Suprapubic skin (tissue), 4 donors: Measurements from ENCODE around the gene TUBB2A. TPM values are rescaled to one million over a fixed set of nuclear protein-coding genes. Genes with fewer than 3 reads are reported as not detected.

ENCODE experiments used
- DNase-seq, 2 donors: peaks; one replicate each; pipeline ENCODE4 v3.0.0-alpha.2; 2019; ENCODE audit warnings: low spot score in 2 of 2
- H3K27ac ChIP-seq: fragments of 200-600 bp; sonication (generic); one replicate; pipeline ENCODE4 v1.5.1; 2019
- H3K27me3 ChIP-seq: fragments of 200-600 bp; sonication (generic); one replicate; pipeline ENCODE4 v1.5.1; 2019
- H3K36me3 ChIP-seq: fragments of 200-600 bp; sonication (generic); one replicate; pipeline ENCODE4 v1.5.1; 2019
- H3K4me1 ChIP-seq: fragments of 200-600 bp; sonication (generic); one replicate; pipeline ENCODE4 v1.5.1; 2019
- H3K4me3 ChIP-seq: fragments of 200-600 bp; sonication (generic); one replicate; pipeline ENCODE4 v1.5.1; 2019; ENCODE audit warnings: mild to moderate bottlenecking
- H3K9me3 ChIP-seq: fragments of 200-600 bp; sonication (generic); one replicate; pipeline ENCODE4 v1.5.1; 2019
- EP300 ChIP-seq: sonication (generic); formaldehyde crosslinking; IDR thresholded peaks from one replicate; pipeline ENCODE4 v1.6.1; 2017; ENCODE audit warnings: antibody characterized with exemption
- POLR2A ChIP-seq, 2 donors: fragments of 450-650 bp; IDR thresholded peaks; one replicate each; pipeline ENCODE4 v1.6.1; 2017; ENCODE audit warnings: antibody characterized with exemption in 2 of 2, mild to moderate bottlenecking in 2 of 2, moderate library complexity in 2 of 2
- POLR2AphosphoS5 ChIP-seq, 3 donors: sonication (generic); formaldehyde crosslinking; IDR thresholded peaks; one replicate each; pipeline ENCODE4 v1.6.1; 2017; ENCODE audit warnings: antibody characterized with exemption in 3 of 3
- WGBS: methylation state at CpG from one replicate; pipeline ENCODE4 v1.1.5; 2018; 5-methylcytosine and 5-hydroxymethylcytosine counted together
- total RNA-seq, 4 donors: library from RNA; depleted of rRNA; stranded (reverse); fragments of >200 nt; gene quantifications; one replicate each; pipeline ENCODE4 v1.1.0, GENCODE V29; 2016
- TF ChIP-seq, protein P1 (sequence below), 2 donors: fragments of 200-600 bp in 1 of 2; fragments of 450-650 bp in 1 of 2; sonication (generic) in 1 of 2; IDR thresholded peaks; one replicate each; pipeline ENCODE4 v1.5.1; 2016 to 2019; ENCODE audit warnings: antibody characterized with exemption in 2 of 2, mild to moderate bottlenecking in 1 of 2, moderate library complexity in 1 of 2

The TUBB2A gene
- total RNA-seq, 4 donors from 2014 or later = 121 to 338 (median 242) TPM

DNA sequence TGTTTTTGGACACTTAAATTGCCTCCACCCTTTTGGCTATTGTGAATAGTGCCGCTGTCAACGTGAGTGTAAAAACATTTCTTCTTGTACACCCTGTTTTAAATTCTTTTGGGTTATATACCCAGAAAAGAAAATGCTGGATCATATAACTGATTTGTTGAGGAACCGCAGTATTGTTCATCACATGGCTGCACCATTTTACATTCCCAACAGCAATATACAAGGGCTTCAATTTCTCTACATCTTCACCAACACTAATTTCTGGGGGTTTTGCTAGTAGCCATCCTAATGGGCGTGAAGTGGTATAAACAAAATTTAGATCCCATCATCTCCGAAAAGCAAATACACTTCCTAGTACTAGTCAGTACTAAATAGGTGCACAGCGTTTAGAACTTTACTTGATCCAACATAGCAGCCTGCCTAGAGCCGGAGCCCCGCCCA is 39.4 kb downstream of the TUBB2A start:
- no peaks in the 10 kb centered on the region for H3K9me3 ChIP-seq
- WGBS = 8% methylated on average over 8 of the region's 8 CpGs
- H3K4me3 ChIP-seq = peak overlapping the region; percentile 89
- TF ChIP-seq EP300 (no peak), POLR2A (IDR thresholded peaks at IDR 0.05) (no peak), POLR2AphosphoS5 (IDR thresholded peaks at IDR 0.05) (no peak)
- TF ChIP-seq, protein P1, sequence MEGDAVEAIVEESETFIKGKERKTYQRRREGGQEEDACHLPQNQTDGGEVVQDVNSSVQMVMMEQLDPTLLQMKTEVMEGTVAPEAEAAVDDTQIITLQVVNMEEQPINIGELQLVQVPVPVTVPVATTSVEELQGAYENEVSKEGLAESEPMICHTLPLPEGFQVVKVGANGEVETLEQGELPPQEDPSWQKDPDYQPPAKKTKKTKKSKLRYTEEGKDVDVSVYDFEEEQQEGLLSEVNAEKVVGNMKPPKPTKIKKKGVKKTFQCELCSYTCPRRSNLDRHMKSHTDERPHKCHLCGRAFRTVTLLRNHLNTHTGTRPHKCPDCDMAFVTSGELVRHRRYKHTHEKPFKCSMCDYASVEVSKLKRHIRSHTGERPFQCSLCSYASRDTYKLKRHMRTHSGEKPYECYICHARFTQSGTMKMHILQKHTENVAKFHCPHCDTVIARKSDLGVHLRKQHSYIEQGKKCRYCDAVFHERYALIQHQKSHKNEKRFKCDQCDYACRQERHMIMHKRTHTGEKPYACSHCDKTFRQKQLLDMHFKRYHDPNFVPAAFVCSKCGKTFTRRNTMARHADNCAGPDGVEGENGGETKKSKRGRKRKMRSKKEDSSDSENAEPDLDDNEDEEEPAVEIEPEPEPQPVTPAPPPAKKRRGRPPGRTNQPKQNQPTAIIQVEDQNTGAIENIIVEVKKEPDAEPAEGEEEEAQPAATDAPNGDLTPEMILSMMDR (IDR thresholded peaks at IDR 0.05) = no peak
- H3K27me3 ChIP-seq = no peaks in the 10 kb centered on the region
- H3K4me1 ChIP-seq = peaks cover 21% of the 10 kb centered on the region
- DNase-seq = no peak
- peaks cover 17% of the 10 kb centered on the region for H3K36me3 ChIP-seq
- H3K27ac ChIP-seq = peak overlapping the region; percentile 95

DNA sequence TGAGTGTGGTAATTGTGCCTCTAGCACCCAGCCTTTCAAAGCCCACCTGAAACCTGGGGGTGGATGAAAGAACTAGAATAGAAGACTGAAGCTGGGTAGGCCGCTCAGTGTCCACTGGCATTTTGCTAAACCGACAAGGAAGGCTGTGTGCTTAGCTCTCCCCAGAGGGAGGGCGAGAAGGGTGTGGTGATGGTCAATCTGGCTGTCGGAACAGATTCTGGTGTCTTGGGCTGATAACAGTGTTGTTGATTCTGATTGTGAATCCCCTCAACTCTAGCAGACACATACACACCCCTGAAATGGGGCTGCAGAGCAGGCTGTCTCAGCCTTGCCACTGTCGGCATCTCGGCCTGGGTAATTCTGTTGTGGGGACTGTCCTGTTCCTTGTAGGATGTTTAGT is 43.0 kb downstream of the TUBB2A start:
- WGBS = 98% methylated on average over 6 of the region's 6 CpGs
- Histone ChIP-seq H3K9me3 (no peaks in the 10 kb centered on the region), H3K4me1 (peaks cover 15% of the 10 kb centered on the region), H3K4me3 (no peak overlapping the region), H3K27me3 (no peaks in the 10 kb centered on the region), H3K36me3 (peaks cover 41% of the 10 kb centered on the region), H3K27ac (no peak overlapping the region)
- TF ChIP-seq, protein P1 (IDR thresholded peaks at IDR 0.05) = no peak
- no peak for TF ChIP-seq EP300
- TF ChIP-seq POLR2A (IDR thresholded peaks at IDR 0.05) = no peak
- TF ChIP-seq POLR2AphosphoS5 (IDR thresholded peaks at IDR 0.05) = no peak
- no peak for DNase-seq

DNA sequence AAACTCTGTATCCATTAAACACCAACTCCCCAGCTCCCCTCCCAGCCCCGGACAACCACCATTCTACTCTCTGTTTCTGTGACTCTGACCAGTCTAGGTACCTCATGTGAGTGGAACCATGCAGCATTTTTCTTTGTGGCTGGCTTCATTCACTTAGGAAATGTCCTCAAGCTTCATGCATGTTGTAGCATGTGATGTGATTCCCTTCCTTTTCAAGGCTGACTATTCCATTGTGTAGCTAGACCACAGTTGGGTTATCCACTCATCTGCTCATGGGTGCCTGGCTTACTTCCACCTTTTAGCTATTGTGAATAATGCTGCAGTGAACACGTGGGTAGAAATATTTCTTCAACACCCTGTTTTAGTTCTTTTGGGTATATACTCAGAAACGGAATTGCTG is 47.6 kb downstream of the TUBB2A start:
- 74% methylated on average over 3 of the region's 3 CpGs for WGBS
- H3K4me3 ChIP-seq = no peak overlapping the region
- peaks cover 86% of the 10 kb centered on the region for H3K36me3 ChIP-seq
- no peaks in the 10 kb centered on the region for H3K27me3 ChIP-seq
- no peak overlapping the region for H3K27ac ChIP-seq
- no peaks in the 10 kb centered on the region for H3K9me3 ChIP-seq
- TF ChIP-seq, protein P1 (IDR thresholded peaks at IDR 0.05) = no peak
- no peak for TF ChIP-seq POLR2A (IDR thresholded peaks at IDR 0.05)
- no peak for TF ChIP-seq EP300
- no peak for TF ChIP-seq POLR2AphosphoS5 (IDR thresholded peaks at IDR 0.05)
- H3K4me1 ChIP-seq = no peaks in the 10 kb centered on the region
- no peak for DNase-seq

DNA sequence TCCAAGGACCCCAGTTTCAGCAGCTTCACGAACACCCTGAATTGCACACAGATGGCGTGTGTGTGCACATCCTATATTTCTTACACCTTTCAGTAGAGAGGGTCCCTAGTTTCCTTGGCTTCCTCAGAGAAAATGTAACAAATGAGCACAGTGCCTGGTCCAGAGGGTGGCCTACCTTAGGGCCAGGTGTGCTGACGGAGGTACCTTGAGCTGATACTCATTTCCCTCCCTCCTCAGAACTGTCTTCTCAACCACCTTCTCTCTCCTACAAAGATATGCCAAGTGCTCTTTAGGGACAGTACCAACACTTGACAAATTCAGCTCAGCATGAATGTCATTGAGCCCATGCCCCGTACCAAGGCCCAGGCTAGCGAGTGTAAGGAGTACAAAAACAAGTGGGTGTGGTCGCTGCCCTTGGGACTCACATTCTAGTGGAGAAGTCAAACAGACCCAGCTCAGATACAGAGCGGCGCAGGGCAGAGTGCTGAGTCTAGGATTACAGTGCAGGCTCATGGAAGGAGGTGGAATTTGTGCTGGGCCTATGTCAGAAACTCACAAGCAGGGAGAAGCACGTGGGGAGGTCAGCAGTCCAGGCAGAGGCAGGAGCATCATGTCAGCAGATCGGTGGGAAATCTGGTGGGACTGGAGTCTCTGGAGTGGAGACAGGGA is 48.5 kb downstream of the TUBB2A start:
- no peak overlapping the region for H3K4me3 ChIP-seq
- H3K9me3 ChIP-seq = no peaks in the 10 kb centered on the region
- TF ChIP-seq EP300 (no peak), POLR2AphosphoS5 (IDR thresholded peaks at IDR 0.05) (no peak), POLR2A (IDR thresholded peaks at IDR 0.05) (no peak)
- TF ChIP-seq, protein P1 (IDR thresholded peaks at IDR 0.05) = no peak
- peaks cover 85% of the 10 kb centered on the region for H3K36me3 ChIP-seq
- H3K4me1 ChIP-seq = no peaks in the 10 kb centered on the region
- H3K27me3 ChIP-seq = no peaks in the 10 kb centered on the region
- DNase-seq = no peak
- whole genome bisulfite sequencing = 87% methylated on average over 10 of the region's 10 CpGs
- no peak overlapping the region for H3K27ac ChIP-seq

Other genes with a start within 250 kb of the TUBB2A start
- 10 to 100 TPM; 26.8 to 53.4 (median 36.8) TPM for gene SERPINB6, start 186.0 kb downstream of the TUBB2A start, total RNA-seq
- 10 to 100 TPM; 22.8 to 40.4 (median 38.3) TPM for gene NQO2, start 157.7 kb downstream of the TUBB2A start, total RNA-seq
- 10 to 100 TPM; 25.6 to 37.6 (median 32.2) TPM for gene RIPK1, start 89.0 kb downstream of the TUBB2A start, total RNA-seq
- 10 to 100 TPM; 16.1 to 24.5 (median 20.3) TPM for gene BPHL, start 38.8 kb downstream of the TUBB2A start, total RNA-seq
- gene TUBB2B, start 70.1 kb upstream of the TUBB2A start, total RNA-seq = 10 to 100 TPM in 3 of 4 donors, 1 to 10 TPM in 1; 9.2 to 19.3 (median 13.2) TPM
- gene PSMG4, start 101.4 kb upstream of the TUBB2A start, total RNA-seq = 10 to 100 TPM; 11.4 to 32.6 (median 21.1) TPM